ENCODE measurements around the gene SRGAP3.

DNA sequence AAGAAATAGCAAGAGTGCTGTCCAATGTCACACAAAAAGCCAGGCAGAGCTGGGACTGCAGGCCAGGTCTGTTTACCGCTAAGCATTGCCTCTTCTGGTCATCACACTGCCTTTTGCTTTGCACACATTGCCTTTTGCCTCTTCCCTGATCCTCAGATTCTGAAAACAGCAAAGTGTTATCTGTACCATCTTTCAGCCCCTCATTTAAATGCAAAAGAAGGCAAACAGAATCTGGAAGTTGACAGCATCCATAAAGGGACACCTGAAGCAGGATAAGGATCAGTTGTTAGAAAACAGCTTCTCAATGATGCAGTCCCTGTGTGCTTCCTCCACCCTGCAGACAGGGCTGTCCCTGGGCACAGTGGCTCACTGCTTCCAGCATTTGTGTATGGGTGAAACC lies 179.5 kb downstream of the SRGAP3 start:
- TF ChIP-seq, protein P1, sequence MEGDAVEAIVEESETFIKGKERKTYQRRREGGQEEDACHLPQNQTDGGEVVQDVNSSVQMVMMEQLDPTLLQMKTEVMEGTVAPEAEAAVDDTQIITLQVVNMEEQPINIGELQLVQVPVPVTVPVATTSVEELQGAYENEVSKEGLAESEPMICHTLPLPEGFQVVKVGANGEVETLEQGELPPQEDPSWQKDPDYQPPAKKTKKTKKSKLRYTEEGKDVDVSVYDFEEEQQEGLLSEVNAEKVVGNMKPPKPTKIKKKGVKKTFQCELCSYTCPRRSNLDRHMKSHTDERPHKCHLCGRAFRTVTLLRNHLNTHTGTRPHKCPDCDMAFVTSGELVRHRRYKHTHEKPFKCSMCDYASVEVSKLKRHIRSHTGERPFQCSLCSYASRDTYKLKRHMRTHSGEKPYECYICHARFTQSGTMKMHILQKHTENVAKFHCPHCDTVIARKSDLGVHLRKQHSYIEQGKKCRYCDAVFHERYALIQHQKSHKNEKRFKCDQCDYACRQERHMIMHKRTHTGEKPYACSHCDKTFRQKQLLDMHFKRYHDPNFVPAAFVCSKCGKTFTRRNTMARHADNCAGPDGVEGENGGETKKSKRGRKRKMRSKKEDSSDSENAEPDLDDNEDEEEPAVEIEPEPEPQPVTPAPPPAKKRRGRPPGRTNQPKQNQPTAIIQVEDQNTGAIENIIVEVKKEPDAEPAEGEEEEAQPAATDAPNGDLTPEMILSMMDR (conservative IDR thresholded peaks at IDR 0.05 in 1 of 2, IDR thresholded peaks at IDR 0.05 in 1 of 2; ENCODE audit: low read depth in 1 of 2, low read length in 2 of 2), result no peak
- TF ChIP-seq EZH2 (IDR thresholded peaks at IDR 0.05; ENCODE audit: low read length, missing control alignments), result no peak
